ENCODE results near the gene MRE11. TPM values are rescaled to one million over a fixed set of nuclear protein-coding genes. Genes with fewer than 3 reads are reported as not detected.
"Not testable (repeated sequence)": the region's sequence is repeated elsewhere in the genome, so short reads cannot be mapped to it uniquely, and the experiment has no call there.

MRE11 gene
- polyA plus RNA-seq, 2 of the 4 experiments (the other 2 are of a cell fraction), result 19.2 to 28.4 TPM

- TF ChIP-seq TFCP2L1 (CRISPR knock-in tag; IDR thresholded peaks at IDR 0.05), result no peak
- no peak for TF ChIP-seq MAZ (IDR thresholded peaks at IDR 0.05; ENCODE audit: borderline replicate concordance, low read depth, low read length)
- no peak for TF ChIP-seq HOXA7 (CRISPR knock-in tag; IDR thresholded peaks at IDR 0.05)
- no peak for TF ChIP-seq ZSCAN20 (CRISPR knock-in tag; IDR thresholded peaks at IDR 0.05)
- no peak for TF ChIP-seq BCL3 (IDR thresholded peaks at IDR 0.05)
- no peak for TF ChIP-seq BHLHE40 (IDR thresholded peaks at IDR 0.05; ENCODE audit: low read depth, low read length)
These were observed 114.0 kb downstream of the MRE11 start (continued) for GRCh38 chr11:94379613-94380012.

GRCh38 chr11:94376841-94377240 is 116.8 kb downstream of the MRE11 start:
- POLR2A ChIA-PET, result no interaction called here
- no peak overlapping the region for H3K4me2 ChIP-seq
- DNase-seq (ENCODE audit: low read depth in 1 of 2, low spot score in 1 of 2), result no peak
- H3K9me3 ChIP-seq, result no peaks in the 10 kb centered on the region
- ATAC-seq, result no peak
- no peak for TF ChIP-seq RCOR1 (IDR thresholded peaks at IDR 0.05; ENCODE audit: low read depth, low read length)
- TF ChIP-seq HOXB13 (CRISPR knock-in tag; IDR thresholded peaks at IDR 0.05; ENCODE audit: low read depth), result no peak
- no peak for TF ChIP-seq PHF8 (IDR thresholded peaks at IDR 0.05; ENCODE audit: borderline replicate concordance, low read depth)
- TF ChIP-seq ZSCAN20 (CRISPR knock-in tag; IDR thresholded peaks at IDR 0.05), result no peak
- no peak for TF ChIP-seq REST (IDR thresholded peaks at IDR 0.05)
- TF ChIP-seq RAD21 (conservative IDR thresholded peaks at IDR 0.05 in 1 of 2, IDR thresholded peaks at IDR 0.05 in 1 of 2), result no peak
- TF ChIP-seq KDM5A (IDR thresholded peaks at IDR 0.05), result no peak
- TF ChIP-seq HOXB5 (CRISPR knock-in tag; IDR thresholded peaks at IDR 0.05), result no peak
- TF ChIP-seq JUN (IDR thresholded peaks at IDR 0.05), result no peak
- no peak for TF ChIP-seq TP53 (CRISPR knock-in tag; IDR thresholded peaks at IDR 0.05)
- TF ChIP-seq CHD2 (IDR thresholded peaks at IDR 0.05; ENCODE audit: low read length, partially characterized antibody), result no peak
- TF ChIP-seq CHD4 (IDR thresholded peaks at IDR 0.05; ENCODE audit: borderline replicate concordance), result no peak
- no peak for TF ChIP-seq CTCF (IDR thresholded peaks at IDR 0.05)
- no peak for TF ChIP-seq FOSB (CRISPR knock-in tag; IDR thresholded peaks at IDR 0.05)
- no peaks in the 10 kb centered on the region for H3K4me1 ChIP-seq
- no peak for FAIRE-seq
- no peak overlapping the region for H3K4me3 ChIP-seq
- CTCF ChIA-PET, result no interaction called here
- 0% methylated on average over 1 of the region's 1 CpG for WGBS (ENCODE audit: missing lambda C conversion rate)
- H3K27ac ChIP-seq, result no peak overlapping the region

- ATAC-seq; FAIRE-seq; H3K9me3 ChIP-seq; H3K4me1 ChIP-seq; POLR2A ChIA-PET; CTCF ChIA-PET; H3K4me3 ChIP-seq; H3K27ac ChIP-seq; DNase-seq (ENCODE audit: low read depth in 1 of 2, low spot score in 1 of 2); H3K4me2 ChIP-seq: not testable (repeated sequence)
- WGBS (ENCODE audit: missing lambda C conversion rate), result 0% methylated on average over 1 of the region's 6 CpGs
These were observed 123.1 kb downstream of the MRE11 start for GRCh38 chr11:94370576-94370975.

Small RNA genes lying within 50 kb of the gene (small RNA-seq; reads per million reads assigned to genes)
- 0.12 to 23.4 (median 8.7) reads per million in 6 experiments for gene MIR548L

Other genes with a start within 250 kb of the MRE11 start
- not detected in 2 replicates for gene IZUMO1R, start 189.3 kb downstream of the MRE11 start, polyA plus RNA-seq (2011; rRNA removed)
- gene IZUMO1R, start 189.3 kb downstream of the MRE11 start, polyA plus RNA-seq (2017; fragmentation: RNase III; extraction: RNeasy Plus Mini Kit Qiagen cat#74134 plus additional on column Dnase treatment), result not detected in 3 replicates
- gene GPR83, start 92.4 kb downstream of the MRE11 start, polyA plus RNA-seq (2011; rRNA removed), result 0.09 TPM in 2 replicates
- 0.03 to 0.07 TPM (median 0.06 TPM) in 3 replicates for gene GPR83, start 92.4 kb downstream of the MRE11 start, polyA plus RNA-seq (2017; fragmentation: RNase III; extraction: RNeasy Plus Mini Kit Qiagen cat#74134 plus additional on column Dnase treatment)
- gene ANKRD49, start 140 bp upstream of the MRE11 start, polyA plus RNA-seq (2011; rRNA removed), result 15.4 and 20.3 TPM in 2 replicates
- 7.4 to 9.7 TPM (median 9.6 TPM) in 3 replicates for gene ANKRD49, start 140 bp upstream of the MRE11 start, polyA plus RNA-seq (2017; fragmentation: RNase III; extraction: RNeasy Plus Mini Kit Qiagen cat#74134 plus additional on column Dnase treatment)
- not detected in 2 replicates for gene C11orf97, start 18.6 kb upstream of the MRE11 start, polyA plus RNA-seq (2011; rRNA removed)
- gene C11orf97, start 18.6 kb upstream of the MRE11 start, polyA plus RNA-seq (2017; fragmentation: RNase III; extraction: RNeasy Plus Mini Kit Qiagen cat#74134 plus additional on column Dnase treatment), result not detected in 3 replicates
- gene FUT4, start 50.1 kb upstream of the MRE11 start, polyA plus RNA-seq (2011; rRNA removed), result 1.7 and 1.8 TPM in 2 replicates
- gene FUT4, start 50.1 kb upstream of the MRE11 start, polyA plus RNA-seq (2017; fragmentation: RNase III; extraction: RNeasy Plus Mini Kit Qiagen cat#74134 plus additional on column Dnase treatment), result 1.6 TPM in 3 replicates
- 0.35 and 0.81 TPM in 2 replicates for gene PIWIL4, start 73.5 kb upstream of the MRE11 start, polyA plus RNA-seq (2011; rRNA removed)
- 0.18 to 0.29 TPM (median 0.28 TPM) in 3 replicates for gene PIWIL4, start 73.5 kb upstream of the MRE11 start, polyA plus RNA-seq (2017; fragmentation: RNase III; extraction: RNeasy Plus Mini Kit Qiagen cat#74134 plus additional on column Dnase treatment)

All from A549 (cell line).